HFFc6 (cell line): ENCODE measurements around the gene PIAS1. TPM values are rescaled to one million over a fixed set of nuclear protein-coding genes. Genes with fewer than 3 reads are reported as not detected.

Source experiments
- total RNA-seq, 6 experiments: library from RNA; stranded (reverse); fragmentation: NEBNext Ultra II Directional; extraction: Animal tissue kit (Norgen Biotek cat#: 25700); gene quantifications; 2 replicates in 1 of 6; 3 replicates in 5 of 6; pipeline ENCODE4 v1.2.3, GENCODE V29; 2021

PIAS1 gene
- total RNA-seq, 6 experiments from 2014 or later: 23.7 to 31.8 (median 27.6) TPM

Other genes starting within 250 kb of the PIAS1 start
- gene SKOR1, start 228.8 kb upstream of the PIAS1 start, total RNA-seq: under 1 TPM in 5 of 6 experiments, not detected in 1; 0.05 to 0.13 (median 0.09) TPM
- gene RNU6-1, start 214.3 kb upstream of the PIAS1 start, total RNA-seq: not detected
- gene CALML4, start 151.0 kb downstream of the PIAS1 start, total RNA-seq: 1 to 10 TPM in 3 of 6 experiments, under 1 TPM in 3; 0.40 to 1.9 (median 0.87) TPM
- gene CLN6, start 175.4 kb downstream of the PIAS1 start, total RNA-seq: 10 to 100 TPM; 26.0 to 45.0 (median 37.1) TPM
- 10 to 100 TPM; 30.7 to 38.0 (median 32.7) TPM for gene FEM1B, start 223.4 kb downstream of the PIAS1 start, total RNA-seq